Right cardiac atrium (tissue), 5 donors: Measurements from ENCODE around the gene PDE7B. TPM values are rescaled to one million over a fixed set of nuclear protein-coding genes. Genes with fewer than 3 reads are reported as not detected.

Experiments
- ATAC-seq, 2 donors: fragments of 200-7000 bp; cut with Tn5 transposase; one replicate each; pipeline versions ENCODE4 v1.8.0 to v1.9.1; 2020; ENCODE audit warnings: moderate library complexity in 2 of 2, mild to moderate bottlenecking in 1 of 2
- DNase-seq, 3 donors: peaks; one replicate each; pipeline ENCODE4 v3.0.0-alpha.2; 2020
- H3K27ac ChIP-seq: one replicate; pipeline ENCODE4 v1.5.1; 2013; ENCODE audit warnings: mild to moderate bottlenecking, low read length, control low read depth, moderate library complexity
- H3K27me3 ChIP-seq: one replicate; pipeline ENCODE4 v1.6.1; 2013; ENCODE audit not compliant: control insufficient read depth, insufficient read depth
- H3K4me1 ChIP-seq: one replicate; pipeline ENCODE4 v1.6.1; 2013; ENCODE audit warnings: low read length; ENCODE audit not compliant: control insufficient read depth, insufficient read depth
- H3K4me3 ChIP-seq: one replicate; pipeline ENCODE4 v1.5.1; 2013; ENCODE audit warnings: low read length, control low read depth
- H3K9me3 ChIP-seq: one replicate; pipeline ENCODE4 v1.6.1; 2013; ENCODE audit warnings: low read length; ENCODE audit not compliant: control insufficient read depth
- WGBS: extraction: QIAGEN DNeasy Blood & Tissue Kit; methylation state at CpG from one replicate; pipeline ENCODE4 v1.1.7; 2013; 5-methylcytosine and 5-hydroxymethylcytosine counted together
- intact Hi-C, 4 donors: fragments of 100-400 bp; cut with DNase I; formaldehyde crosslinking; loops; one replicate each; pipeline versions ENCODE4 v1.11.0 to v1.14.0; 2022 to 2023
- polyA plus RNA-seq: library from polyadenylated mRNA; stranded (reverse); fragments of 200-250 nt; gene quantifications from one replicate; pipeline ENCODE4 v1.2.3, GENCODE V29; 2013
- total RNA-seq, 4 donors: library from RNA; stranded (reverse); fragmentation: NEBNext Ultra II Directional; extraction: Animal tissue kit (Norgen Biotek cat#: 25700); gene quantifications; one replicate each; pipeline ENCODE4 v1.2.1, GENCODE V29; 2021
- donor health status: healthy with polysubstance abuse.
- donor health status: DM: no; HTN: yes; CAD: no.
- donor health status: DM: no; HTN: no; CAD: no.
- donor health status: DM: no; HTN: yes; CAD: no; lungs with severe emphysema.
- donor health status: DM: yes; HTN: yes; CAD: no.

PDE7B gene
- total and polyA plus RNA-seq, 5 donors: 2.9 to 11.6 (median 8.3) TPM

DNA sequence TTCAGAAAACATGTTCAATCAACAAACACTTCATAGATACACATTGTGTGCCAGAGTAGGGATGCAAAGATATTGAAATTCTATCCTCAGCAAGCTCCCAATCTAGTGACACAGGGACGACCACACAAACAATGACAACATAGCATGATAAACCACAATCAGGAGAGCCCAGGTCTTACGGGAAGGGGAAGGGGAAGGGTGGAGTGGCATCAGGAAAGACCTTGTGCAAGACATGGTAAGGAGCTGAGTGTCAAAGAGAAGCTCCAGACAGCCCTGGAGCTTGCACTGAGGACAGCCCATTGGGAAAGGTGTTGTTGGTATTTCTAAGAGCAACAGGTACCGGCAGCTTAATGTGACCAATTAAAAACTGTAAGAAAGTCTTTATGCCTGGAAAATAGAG, 103.6 kb downstream of the PDE7B start:
- intact Hi-C loops: no loop called here
- WGBS: 67% methylated on average over 3 of the region's 3 CpGs
- ATAC-seq (peak; percentile 45 to 81), DNase-seq (no peak)
- no peaks in the 10 kb centered on the region for H3K27me3 ChIP-seq
- H3K27ac ChIP-seq: no peak overlapping the region
- H3K4me1 ChIP-seq: no peaks in the 10 kb centered on the region
- H3K9me3 ChIP-seq: no peaks in the 10 kb centered on the region
- H3K4me3 ChIP-seq: no peak overlapping the region

DNA sequence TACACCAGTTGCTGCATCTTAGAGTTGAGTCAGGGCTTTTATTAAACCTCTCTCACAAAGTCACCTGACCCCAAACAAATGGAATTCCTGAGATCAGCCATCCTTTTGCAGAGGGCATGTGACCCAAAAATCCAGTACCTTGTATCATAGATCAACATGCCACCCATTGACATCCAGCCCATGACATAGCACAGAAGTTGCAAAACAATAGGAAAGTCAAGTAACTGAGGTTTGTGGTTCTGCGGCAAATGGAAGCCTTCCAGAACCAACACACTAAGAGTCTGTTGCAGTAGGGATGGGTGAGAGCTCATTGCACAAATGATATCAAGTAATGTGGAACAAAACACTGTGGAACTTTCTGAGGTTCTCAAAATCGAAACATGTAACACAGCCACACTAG, 111.2 kb downstream of the PDE7B start:
- Histone ChIP-seq H3K27me3 (no peaks in the 10 kb centered on the region), H3K4me3 (no peak overlapping the region), H3K27ac (no peak overlapping the region), H3K4me1 (no peaks in the 10 kb centered on the region), H3K9me3 (no peaks in the 10 kb centered on the region)
- peak in 1 of 2 donors; percentile 58 for ATAC-seq
- DNase-seq: no peak
- 87% methylated on average over 2 of the region's 2 CpGs for WGBS
- intact Hi-C loops: no loop called here

- no peaks in the 10 kb centered on the region for H3K9me3 ChIP-seq
- no peak overlapping the region for H3K4me3 ChIP-seq
- no peaks in the 10 kb centered on the region for H3K4me1 ChIP-seq
- H3K27me3 ChIP-seq: no peaks in the 10 kb centered on the region
- 97% methylated on average over 7 of the region's 7 CpGs for WGBS
- H3K27ac ChIP-seq: no peak overlapping the region
- ATAC-seq (no peak), DNase-seq (no peak)
- intact Hi-C loops: no loop called here
These were observed 119.2 kb downstream of the PDE7B start for GRCh38 chr6:135970750-135971149.

- intact Hi-C loops: no loop called here
- ATAC-seq: no peak
- WGBS: 97% methylated on average over 3 of the region's 3 CpGs
These were observed 119.8 kb downstream of the PDE7B start for GRCh38 chr6:135971351-135971750.

GRCh38 chr6:135972150-135972549, 120.6 kb downstream of the PDE7B start:
- Histone ChIP-seq H3K4me1 (no peaks in the 10 kb centered on the region), H3K27me3 (no peaks in the 10 kb centered on the region), H3K4me3 (no peak overlapping the region), H3K9me3 (no peaks in the 10 kb centered on the region), H3K27ac (no peak overlapping the region)
- intact Hi-C loops: no loop called here
- ATAC-seq: no peak
- DNase-seq: no peak

More at GRCh38 chr6:135971351-135971750, 119.8 kb downstream of the PDE7B start:
- H3K4me1 ChIP-seq: no peaks in the 10 kb centered on the region
- H3K27me3 ChIP-seq: no peaks in the 10 kb centered on the region
- H3K27ac ChIP-seq: no peak overlapping the region
- no peaks in the 10 kb centered on the region for H3K9me3 ChIP-seq
- no peak overlapping the region for H3K4me3 ChIP-seq
- no peak for DNase-seq

- 68% methylated on average over 2 of the region's 2 CpGs for WGBS
- intact Hi-C loops: no loop called here
- no peak for ATAC-seq
These were observed 121.1 kb downstream of the PDE7B start for GRCh38 chr6:135972586-135972985.

GRCh38 chr6:135974426-135974825, 122.9 kb downstream of the PDE7B start:
- intact Hi-C loops: no loop called here
- ATAC-seq (no peak), DNase-seq (no peak)
- Histone ChIP-seq H3K4me1 (no peaks in the 10 kb centered on the region), H3K27me3 (no peaks in the 10 kb centered on the region), H3K4me3 (no peak overlapping the region), H3K9me3 (no peaks in the 10 kb centered on the region), H3K27ac (no peak overlapping the region)
- 81% methylated on average over 1 of the region's 1 CpG for WGBS

More at GRCh38 chr6:135972586-135972985, 121.1 kb downstream of the PDE7B start:
- Histone ChIP-seq H3K4me3 (no peak overlapping the region), H3K9me3 (no peaks in the 10 kb centered on the region), H3K27ac (no peak overlapping the region), H3K27me3 (no peaks in the 10 kb centered on the region), H3K4me1 (no peaks in the 10 kb centered on the region)
- no peak for DNase-seq

DNA sequence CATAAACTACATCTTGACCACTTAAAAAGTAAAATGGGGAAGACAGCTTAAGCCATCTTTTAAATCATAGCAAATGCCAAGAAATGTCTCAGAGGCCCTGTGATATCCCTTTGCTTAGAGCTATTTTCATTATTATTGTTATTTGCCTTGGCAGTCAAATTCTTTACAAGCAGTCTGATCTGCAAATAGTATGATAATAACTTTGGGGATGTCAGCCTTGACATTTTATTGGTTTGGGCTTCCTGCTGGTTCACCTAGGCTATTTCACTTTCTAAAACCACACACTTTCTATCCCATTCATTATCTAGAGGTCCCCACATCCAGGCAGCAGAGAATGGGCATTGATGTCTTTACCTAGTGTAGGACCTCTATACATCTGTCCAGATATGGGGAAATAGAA, 125.1 kb downstream of the PDE7B start:
- Histone ChIP-seq H3K9me3 (no peaks in the 10 kb centered on the region), H3K4me3 (no peak overlapping the region), H3K4me1 (no peaks in the 10 kb centered on the region), H3K27ac (no peak overlapping the region), H3K27me3 (no peaks in the 10 kb centered on the region)
- intact Hi-C loops: no loop called here
- DNase-seq (no peak), ATAC-seq (no peak)

GRCh38 chr6:135983093-135983492, 131.6 kb downstream of the PDE7B start:
- H3K27me3 ChIP-seq: no peaks in the 10 kb centered on the region
- no peaks in the 10 kb centered on the region for H3K9me3 ChIP-seq
- no peak overlapping the region for H3K27ac ChIP-seq
- H3K4me1 ChIP-seq: no peaks in the 10 kb centered on the region
- WGBS: 91% methylated on average over 3 of the region's 3 CpGs
- DNase-seq (no peak), ATAC-seq (no peak)
- intact Hi-C loops: no loop called here
- no peak overlapping the region for H3K4me3 ChIP-seq

DNA sequence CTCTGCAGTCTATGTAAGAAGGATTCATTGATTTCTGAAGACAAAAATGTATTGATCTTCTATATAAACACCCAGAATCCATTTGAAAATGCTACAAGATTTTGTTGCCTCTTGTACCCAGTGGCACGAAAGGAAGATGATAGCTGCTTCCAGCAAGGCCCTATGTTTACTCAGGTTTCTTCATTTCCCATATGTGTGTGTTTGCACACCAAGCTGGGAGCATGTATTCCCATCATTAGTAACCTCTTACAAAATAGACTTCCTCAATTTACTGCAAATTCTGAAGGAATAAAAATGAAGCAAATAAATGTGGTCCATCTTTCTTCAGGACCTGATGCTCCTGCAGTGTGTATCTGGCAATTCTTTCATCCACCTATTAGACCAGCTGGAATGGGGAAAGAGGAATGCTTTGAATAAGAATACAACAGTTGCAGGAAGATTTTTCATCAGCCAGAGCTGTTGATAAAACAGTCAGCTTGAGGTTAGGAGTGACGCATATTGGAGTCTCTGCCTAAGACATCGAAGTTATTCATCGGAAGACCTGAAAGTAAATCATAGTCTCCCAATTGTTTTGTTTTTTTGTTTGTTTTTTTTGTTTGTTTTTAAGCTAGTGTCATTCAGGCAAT, 132.3 kb downstream of the PDE7B start:
- H3K4me3 ChIP-seq: no peak overlapping the region
- intact Hi-C loops: no loop called here
- no peaks in the 10 kb centered on the region for H3K27me3 ChIP-seq
- no peaks in the 10 kb centered on the region for H3K4me1 ChIP-seq
- DNase-seq (no peak), ATAC-seq (no peak)
- 90% methylated on average over 4 of the region's 4 CpGs for WGBS
- H3K9me3 ChIP-seq: no peaks in the 10 kb centered on the region
- H3K27ac ChIP-seq: no peak overlapping the region

DNA sequence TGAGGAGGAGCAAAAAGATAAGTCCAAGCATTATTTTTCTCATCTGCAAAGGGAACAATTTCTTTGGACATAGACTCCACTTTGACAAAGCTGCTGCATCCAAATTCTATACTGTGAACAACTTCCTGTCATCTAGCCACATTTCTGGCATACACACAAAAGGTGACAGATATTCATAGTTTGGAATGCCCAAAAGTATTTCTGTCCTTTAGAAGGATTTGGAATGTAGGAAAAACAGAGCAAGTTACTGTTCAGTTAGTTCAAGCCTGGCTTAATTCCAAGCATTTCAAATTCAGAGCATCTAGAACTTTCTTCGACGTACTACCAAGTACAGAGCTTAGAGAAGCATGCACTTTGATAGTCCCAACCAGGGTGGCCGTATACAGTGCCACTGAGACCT, 134.0 kb downstream of the PDE7B start:
- 72% methylated on average over 3 of the region's 3 CpGs for WGBS
- intact Hi-C loops: no loop called here

DNA sequence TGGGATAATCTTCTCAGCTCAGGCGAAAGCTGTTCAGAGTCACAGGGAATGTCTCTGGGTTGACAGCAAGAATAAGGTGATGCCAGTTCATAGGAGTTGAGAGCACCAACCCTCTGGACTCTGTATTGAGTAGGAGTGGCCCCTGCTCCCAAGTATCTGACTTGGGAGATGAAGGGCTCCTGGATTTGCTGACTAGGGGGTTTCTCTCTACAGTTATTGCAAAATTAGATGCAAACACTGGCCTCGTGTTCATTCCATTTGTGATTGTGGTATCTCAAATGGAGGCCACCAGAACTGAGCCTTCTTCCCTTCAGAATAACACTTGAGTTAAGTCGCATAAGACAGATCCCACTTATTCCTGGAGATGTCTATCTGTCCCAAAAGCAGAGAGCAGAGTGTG, 135.7 kb downstream of the PDE7B start:
- DNase-seq: no peak
- Histone ChIP-seq H3K27ac (no peak overlapping the region), H3K4me3 (no peak overlapping the region), H3K27me3 (no peaks in the 10 kb centered on the region), H3K4me1 (no peaks in the 10 kb centered on the region), H3K9me3 (no peaks in the 10 kb centered on the region)
- ATAC-seq: no peak
- 95% methylated on average over 3 of the region's 3 CpGs for WGBS
- intact Hi-C loops: no loop called here

More for the DNA sequence above, 134.0 kb downstream of the PDE7B start:
- Histone ChIP-seq H3K27me3 (no peaks in the 10 kb centered on the region), H3K9me3 (no peaks in the 10 kb centered on the region), H3K27ac (no peak overlapping the region), H3K4me3 (no peak overlapping the region), H3K4me1 (no peaks in the 10 kb centered on the region)
- ATAC-seq: no peak
- DNase-seq: peak in 1 of 3 donors; percentile 17
